SK-N-SH (cell line): ENCODE data around the gene MT1F. TPM values are rescaled to one million over a fixed set of nuclear protein-coding genes. Genes with fewer than 3 reads are reported as not detected.
"Not testable (repeated sequence)": the region's sequence is repeated elsewhere in the genome, so short reads cannot be mapped to it uniquely, and the experiment has no call there.

ENCODE experiments used
- CTCF ChIA-PET: fragments of 300-600, 350-600 bp; formaldehyde crosslinking; extraction: SDS; loops from one replicate; lab custom pipeline; 2021; lab: Yijun Ruan, JAX
- POLR2A ChIA-PET: fragments of 350-600 bp; sonication (Branson Sonifier 250); formaldehyde crosslinking; extraction: SDS; loops from one replicate; lab custom pipeline; 2020; ENCODE audit warnings: antibody characterized with exemption, inconsistent platforms; lab: Yijun Ruan, JAX
- DNase-seq: peaks from one replicate; pipeline ENCODE4 v3.0.0; 2012
- H2AFZ ChIP-seq: fragments of 200-600 bp; sonication (generic); 2 replicates; pipeline ENCODE4 v1.8.1; 2016; ENCODE audit warnings: antibody characterized with exemption, mild to moderate bottlenecking, low read depth
- H3F3A ChIP-seq: fragments of 200-600 bp; sonication (generic); replicated peaks from 2 replicates; pipeline ENCODE3; 2016; ENCODE audit warnings: antibody characterized with exemption, mild to moderate bottlenecking; ENCODE audit not compliant: insufficient read depth
- H3K27ac ChIP-seq, 2 experiments: fragments of 200-500 bp in 1 of 2; fragments of 200-600 bp in 1 of 2; sonication (Bioruptor generic) in 1 of 2; sonication (generic), shearing (Covaris generic) in 1 of 2; 2 replicates each; pipeline versions ENCODE4 v1.5.1 to v1.6.1; 2014 to 2016; ENCODE audit warnings: low read depth in 2 of 2, inconsistent platforms in 1 of 2, low read length in 1 of 2, mild to moderate bottlenecking in 1 of 2, mixed read lengths in 1 of 2
- H3K27me3 ChIP-seq: fragments of 200-600 bp; sonication (generic), shearing (Covaris generic); 2 replicates; pipeline ENCODE4 v1.6.1; 2016; ENCODE audit warnings: mixed run types; ENCODE audit not compliant: insufficient read depth
- H3K36me3 ChIP-seq, 2 experiments: fragments of 200-500 bp in 1 of 2; fragments of 200-600 bp in 1 of 2; sonication (Bioruptor generic) in 1 of 2; sonication (generic) in 1 of 2; replicated peaks in 1 of 2; 2 replicates each; pipeline versions ENCODE3 to v1.5.1; 2014 to 2016; ENCODE audit warnings: low read length in 1 of 2, mild to moderate bottlenecking in 1 of 2; ENCODE audit not compliant: insufficient read depth in 2 of 2, control insufficient read depth in 1 of 2
- H3K4me1 ChIP-seq, 2 experiments: fragments of 200-500 bp in 1 of 2; fragments of 200-600 bp in 1 of 2; sonication (Bioruptor generic) in 1 of 2; sonication (generic), shearing (Covaris generic) in 1 of 2; 2 replicates each; pipeline versions ENCODE4 v1.5.1 to v1.6.1; 2014 to 2016; ENCODE audit warnings: low read depth in 1 of 2, low read length in 1 of 2, mixed run types in 1 of 2; ENCODE audit not compliant: insufficient read depth in 2 of 2, control insufficient read depth in 1 of 2
- H3K4me2 ChIP-seq: fragments of 200-600 bp; sonication (generic), shearing (Covaris generic); 2 replicates; pipeline ENCODE4 v1.6.1; 2017; ENCODE audit warnings: mixed run types
- H3K4me3 ChIP-seq, 2 experiments: fragments of 200-500 bp in 1 of 2; fragments of 200-600 bp in 1 of 2; sonication (Bioruptor generic) in 1 of 2; sonication (generic), shearing (Covaris generic) in 1 of 2; 2 replicates each; pipeline versions ENCODE4 v1.5.1 to v1.8.1; 2014 to 2016; ENCODE audit warnings: low read depth in 2 of 2, inconsistent platforms in 1 of 2, low read length in 1 of 2, mild to moderate bottlenecking in 1 of 2, mixed read lengths in 1 of 2, moderate library complexity in 1 of 2
- H3K79me2 ChIP-seq: fragments of 200-600 bp; sonication (generic); 2 replicates; pipeline ENCODE4 v1.8.1; 2017; ENCODE audit warnings: mild to moderate bottlenecking; ENCODE audit not compliant: insufficient read depth
- H3K9ac ChIP-seq: fragments of 200-600 bp; sonication (generic); 2 replicates; pipeline ENCODE4 v1.6.1; 2017; ENCODE audit warnings: mixed run types
- H3K9me2 ChIP-seq: fragments of 200-600 bp; sonication (generic); 2 replicates; pipeline ENCODE4 v1.6.1; 2017; ENCODE audit warnings: mixed run types
- H3K9me3 ChIP-seq: fragments of 200-600 bp; sonication (generic); 2 replicates; pipeline ENCODE4 v1.6.1; 2017; ENCODE audit warnings: mixed run types, mild to moderate bottlenecking, moderate library complexity
- H4K20me1 ChIP-seq: fragments of 200-600 bp; sonication (generic); 2 replicates; pipeline ENCODE4 v1.6.1; 2017; ENCODE audit warnings: mild to moderate bottlenecking, mixed run types; ENCODE audit not compliant: insufficient read depth
- ELF1 ChIP-seq: IDR thresholded peaks from 2 replicates; pipeline ENCODE4 v1.4.0; 2012
- FOSL2 ChIP-seq: IDR thresholded peaks from 2 replicates; pipeline ENCODE4 v1.4.0; 2012; ENCODE audit warnings: low read depth, mild to moderate bottlenecking, moderate library complexity, borderline replicate concordance
- FOXJ3 ChIP-seq: sonication (generic); formaldehyde crosslinking; IDR thresholded peaks from 2 replicates; pipeline ENCODE4 v1.5.1; 2020; ENCODE audit warnings: mild to moderate bottlenecking, missing genetic modification reagents
- MAX ChIP-seq: IDR thresholded peaks from 2 replicates; pipeline ENCODE4 v1.4.0; 2012; ENCODE audit warnings: low read depth
- NFIC ChIP-seq: IDR thresholded peaks from 2 replicates; pipeline ENCODE4 v1.4.0; 2012; ENCODE audit warnings: borderline replicate concordance
- NRF1 ChIP-seq: IDR thresholded peaks from 2 replicates; pipeline ENCODE4 v1.6.1; 2012; ENCODE audit warnings: low read depth, mild to moderate bottlenecking, low read length
- POLR2AphosphoS5 ChIP-seq: IDR thresholded peaks from 2 replicates; pipeline ENCODE4 v1.6.1; 2012; ENCODE audit warnings: low read depth, low read length
- TAF1 ChIP-seq: IDR thresholded peaks from 2 replicates; pipeline ENCODE4 v1.6.1; 2012; ENCODE audit warnings: low read depth, mild to moderate bottlenecking, low read length, moderate library complexity, borderline replicate concordance
- USF2 ChIP-seq: fragments of 150-350 bp; IDR thresholded peaks from 2 replicates; pipeline ENCODE4 v1.6.1; 2017; ENCODE audit warnings: antibody characterized with exemption, low read length, low read depth, borderline replicate concordance
- WGBS: methylation state at CpG from one replicate; pipeline ENCODE4 v1.1.6; 2017; ENCODE audit warnings: low lambda C conversion rate; 5-methylcytosine and 5-hydroxymethylcytosine counted together
- polyA plus RNA-seq, 3 experiments: library from polyadenylated mRNA; depleted of rRNA; stranded (reverse); fragments of >200 nt; gene quantifications; 2 replicates each; pipeline ENCODE4 v1.2.3, GENCODE V29; 2012
- TF ChIP-seq, protein P1 (sequence below): IDR thresholded peaks from 2 replicates; pipeline ENCODE4; 2012

MT1F gene
- polyA plus RNA-seq, 1 of the 3 experiments (the other 2 are of a cell fraction), result 13.0 TPM

DNA sequence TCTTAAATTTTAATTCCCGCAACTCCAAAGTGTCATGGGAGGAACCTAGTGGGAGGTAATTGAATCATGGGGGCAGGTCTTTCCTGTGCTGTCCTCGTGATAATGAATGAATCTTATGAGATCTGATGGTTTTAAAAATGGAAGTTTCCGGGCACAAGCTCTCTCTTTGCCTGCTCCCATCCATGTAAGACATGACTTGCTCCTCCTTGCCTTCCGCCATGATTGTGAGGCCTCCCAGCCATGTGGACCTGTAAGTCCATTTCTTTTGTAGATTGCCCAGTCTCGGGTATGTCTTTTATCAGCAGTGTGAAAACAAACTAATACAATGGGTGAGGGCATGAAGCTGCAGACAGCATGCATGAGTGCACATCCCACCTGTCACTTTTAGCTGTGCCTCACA lies 34.6 kb upstream of the MT1F start:
- WGBS, result 87% methylated on average over 5 of the region's 5 CpGs
- H3K9ac ChIP-seq, H4K20me1 ChIP-seq, H2AFZ ChIP-seq, POLR2A ChIA-PET, H3K4me1 ChIP-seq, H3K36me3 ChIP-seq, H3K4me3 ChIP-seq, H3F3A ChIP-seq, H3K4me2 ChIP-seq, H3K9me3 ChIP-seq, H3K27me3 ChIP-seq, H3K27ac ChIP-seq, DNase-seq, H3K9me2 ChIP-seq: not testable (repeated sequence)
- peaks cover 13% of the 10 kb centered on the region; the same call in 1 of the 2 replicates for H3K79me2 ChIP-seq
- CTCF ChIA-PET, result interaction anchor here (1.1 to 1.6 kb wide), 3 partner anchors 10 to 23 kb away, joined by 3 to 6 read pairs (median 3); no protein-coding TSS in a partner anchor

DNA sequence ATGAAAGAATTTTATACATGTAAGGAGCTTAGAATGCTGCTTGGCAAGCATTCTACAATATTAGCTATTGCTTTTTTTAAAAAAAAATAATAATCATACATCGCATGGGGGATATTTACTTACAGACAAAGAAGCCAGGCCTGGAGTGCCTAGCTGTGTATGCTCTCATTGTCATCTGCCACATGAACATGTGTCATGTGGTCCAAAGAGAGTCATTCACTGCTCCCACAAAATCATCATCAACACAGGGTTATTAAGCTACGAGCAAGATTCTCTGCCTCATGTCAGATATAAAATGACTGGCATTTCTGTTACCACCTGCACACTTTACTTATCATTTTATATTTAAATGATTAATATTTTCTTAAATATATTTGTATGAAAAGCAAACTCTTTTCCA lies 34.1 kb upstream of the MT1F start:
- WGBS, result 96% methylated on average over 2 of the region's 2 CpGs
- Histone ChIP-seq H3K27ac (no peak overlapping the region), H3K4me1 (peaks cover 2 to 7% of the 10 kb centered on the region in 2 experiments; a peak in 1 of 4 replicates), H3K27me3 (no peaks in the 10 kb centered on the region), H3K4me2 (no peak overlapping the region), H3K4me3 (no peak overlapping the region), H2AFZ (no peak overlapping the region), H3K36me3 (no peaks in the 10 kb centered on the region), H3K79me2 (peaks cover 13% of the 10 kb centered on the region; the same call in 1 of the 2 replicates), H3K9me3 (no peaks in the 10 kb centered on the region), H3F3A (peaks cover 7% of the 10 kb centered on the region), H3K9ac (no peak overlapping the region), H3K9me2 (no peaks in the 10 kb centered on the region), H4K20me1 (no peaks in the 10 kb centered on the region)
- ChIA-PET CTCF (interaction anchor here (0.6 to 1.6 kb wide), 5 partner anchors 11 to 618 kb away, joined by 3 to 6 read pairs (median 3); no protein-coding TSS in a partner anchor), POLR2A (no interaction called here)
- no peak for DNase-seq
- TF ChIP-seq FOSL2, result no peak
- TF ChIP-seq, protein P1, sequence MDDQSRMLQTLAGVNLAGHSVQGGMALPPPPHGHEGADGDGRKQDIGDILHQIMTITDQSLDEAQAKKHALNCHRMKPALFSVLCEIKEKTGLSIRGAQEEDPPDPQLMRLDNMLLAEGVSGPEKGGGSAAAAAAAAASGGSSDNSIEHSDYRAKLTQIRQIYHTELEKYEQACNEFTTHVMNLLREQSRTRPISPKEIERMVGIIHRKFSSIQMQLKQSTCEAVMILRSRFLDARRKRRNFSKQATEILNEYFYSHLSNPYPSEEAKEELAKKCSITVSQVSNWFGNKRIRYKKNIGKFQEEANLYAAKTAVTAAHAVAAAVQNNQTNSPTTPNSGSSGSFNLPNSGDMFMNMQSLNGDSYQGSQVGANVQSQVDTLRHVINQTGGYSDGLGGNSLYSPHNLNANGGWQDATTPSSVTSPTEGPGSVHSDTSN, result no peak
- TF ChIP-seq ELF1, result no peak
- no peak for TF ChIP-seq FOXJ3 (CRISPR knock-in tag)
- no peak for TF ChIP-seq MAX

GRCh38 chr16:56625140-56625942 lies 32.4 kb upstream of the MT1F start, which contains the start of gene MT1E:
TSS of gene MT1E (plus strand) at chr16:56625781. CDS start at chr16:56625852, 71 bp downstream.
- Histone ChIP-seq H3K9me3 (no peaks in the 10 kb centered on the region), H3K4me1 (peaks cover 7 to 17% of the 10 kb centered on the region in 2 experiments; a peak in 1 of 4 replicates), H3K9ac (peak within 1 kb of the TSS; percentile 73), H2AFZ (peak within 1 kb of the TSS; percentile 46; the same call in 1 of the 2 replicates), H3K4me2 (peak within 1 kb of the TSS; percentile 78), H3K36me3 (no peaks in the 10 kb centered on the region), H3F3A (peaks cover 7% of the 10 kb centered on the region), H3K4me3 (peak within 1 kb of the TSS; percentile 43 to 52), H3K27me3 (no peaks in the 10 kb centered on the region), H4K20me1 (no peaks in the 10 kb centered on the region), H3K27ac (peak within 1 kb of the TSS in 1 of 2 experiments; percentile 78; a peak in 2 of 4 replicates), H3K9me2 (no peaks in the 10 kb centered on the region), H3K79me2 (peaks cover 13% of the 10 kb centered on the region; the same call in 1 of the 2 replicates)
- 71% methylated on average over 40 of the region's 62 CpGs for WGBS
- POLR2A ChIA-PET, result interaction anchor here (1.0 kb wide), 1 partner anchor 57 kb away, joined by 3 read pairs; the partner anchor contains the start of gene MT1X
- peak; percentile 98 for TF ChIP-seq POLR2AphosphoS5
- TF ChIP-seq TAF1, result peak; percentile 51; the same call in 1 of the 2 replicates
- no peak for TF ChIP-seq USF2
- TF ChIP-seq FOXJ3 (CRISPR knock-in tag), result no peak
- TF ChIP-seq NRF1, result peak; percentile 20; the same call in 1 of the 2 replicates
- 0 out of 2 replicates have a peak, but pooled peaks have one; percentile 12 for TF ChIP-seq NFIC
- peak; percentile 76 for DNase-seq
- CTCF ChIA-PET, result interaction anchor here (0.7 to 1.5 kb wide), 3 partner anchors 67 to 168 kb away, joined by 3 to 6 read pairs (median 5); no protein-coding TSS in a partner anchor
